ENCODE results near the gene ERCC6.

Gene ERCC6

GRCh38 chr10:49543604-49544003, 4.7 kb upstream of the ERCC6 start:
- DNase-seq = no peak

GRCh38 chr10:49542353-49542752, 3.4 kb upstream of the ERCC6 start:
- DNase-seq = no peak

GRCh38 chr10:49541762-49542161, 2.8 kb upstream of the ERCC6 start:
- no peak for DNase-seq

GRCh38 chr10:49540056-49540797, 1.3 kb upstream of the ERCC6 start:
- DNase-seq = no peak

GRCh38 chr10:49539320-49539885, 482 bp upstream of the ERCC6 start:
- peak; percentile 62 for DNase-seq

- DNase-seq = no peak
These were observed 4.1 kb downstream of the ERCC6 start for GRCh38 chr10:49534670-49535381.

- DNase-seq = no peak
These were observed 6.5 kb downstream of the ERCC6 start for GRCh38 chr10:49532461-49532860.

GRCh38 chr10:49528977-49529506, 9.9 kb downstream of the ERCC6 start:
- DNase-seq = no peak

- no peak for DNase-seq
These were observed 11.1 kb downstream of the ERCC6 start for GRCh38 chr10:49527850-49528249.

GRCh38 chr10:49527061-49527460, 11.9 kb downstream of the ERCC6 start:
- no peak for DNase-seq

GRCh38 chr10:49526619-49527018, 12.3 kb downstream of the ERCC6 start:
- no peak for DNase-seq

GRCh38 chr10:49524496-49524895, 14.4 kb downstream of the ERCC6 start:
- DNase-seq = no peak

- DNase-seq = no peak
These were observed 15.6 kb downstream of the ERCC6 start for GRCh38 chr10:49523301-49523700.

- no peak for DNase-seq
These were observed 17.9 kb downstream of the ERCC6 start for GRCh38 chr10:49521062-49521461.

GRCh38 chr10:49520122-49520775, 18.7 kb downstream of the ERCC6 start:
- DNase-seq = no peak

- DNase-seq = no peak
These were observed 19.2 kb downstream of the ERCC6 start for GRCh38 chr10:49519717-49520116.

GRCh38 chr10:49518982-49519578, 19.8 kb downstream of the ERCC6 start:
- DNase-seq = peak; percentile 38

GRCh38 chr10:49518566-49518965, 20.4 kb downstream of the ERCC6 start:
- DNase-seq = no peak

GRCh38 chr10:49516216-49516970, 22.5 kb downstream of the ERCC6 start:
- no peak for DNase-seq

GRCh38 chr10:49512121-49512809, 26.7 kb downstream of the ERCC6 start:
- peak; percentile 35 for DNase-seq

GRCh38 chr10:49509771-49510303, 29.1 kb downstream of the ERCC6 start:
- DNase-seq = no peak
